ENCODE results near the gene LRP1.

LRP1 gene

DNA sequence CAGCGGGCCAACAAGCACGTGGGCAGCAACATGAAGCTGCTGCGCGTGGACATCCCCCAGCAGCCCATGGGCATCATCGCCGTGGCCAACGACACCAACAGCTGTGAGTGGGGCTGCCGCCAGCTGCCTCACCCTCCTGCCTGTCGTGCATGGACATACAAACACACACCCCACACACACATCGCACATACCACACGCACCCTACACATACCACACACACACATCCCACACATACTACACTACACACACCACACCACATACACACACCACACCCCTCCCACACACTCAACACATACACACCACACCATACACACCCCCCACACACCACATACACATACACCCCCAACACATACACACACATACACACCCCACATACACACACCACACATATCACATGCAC, 63.1 kb downstream of the LRP1 start:
- no peak overlapping the region for H3K4me3 ChIP-seq
- no peak for DNase-seq (ENCODE audit: low spot score in 2 of 2)
- H3K4me1 ChIP-seq, result no peaks in the 10 kb centered on the region
- H3K36me3 ChIP-seq (replicated peaks), result peaks cover 4% of the 10 kb centered on the region
- in situ Hi-C loops (cut with MboI; ENCODE audit: low sequenced_read_pairs), result no loop called here
- H3K27me3 ChIP-seq (ENCODE audit: low read depth), result no peaks in the 10 kb centered on the region
- no peaks in the 10 kb centered on the region for H3K9me3 ChIP-seq

- H3K4me1 ChIP-seq, result no peaks in the 10 kb centered on the region
- no peak overlapping the region for H3K4me3 ChIP-seq
- in situ Hi-C loops (cut with MboI; ENCODE audit: low sequenced_read_pairs), result no loop called here
- no peak for DNase-seq (ENCODE audit: low spot score in 2 of 2)
- H3K27me3 ChIP-seq (ENCODE audit: low read depth), result no peaks in the 10 kb centered on the region
- H3K9me3 ChIP-seq, result no peaks in the 10 kb centered on the region
- H3K36me3 ChIP-seq (replicated peaks), result no peaks in the 10 kb centered on the region; the same call in none of the 2 replicates
Measured at GRCh38 chr12:57192920-57193319, 64.6 kb downstream of the LRP1 start.

DNA sequence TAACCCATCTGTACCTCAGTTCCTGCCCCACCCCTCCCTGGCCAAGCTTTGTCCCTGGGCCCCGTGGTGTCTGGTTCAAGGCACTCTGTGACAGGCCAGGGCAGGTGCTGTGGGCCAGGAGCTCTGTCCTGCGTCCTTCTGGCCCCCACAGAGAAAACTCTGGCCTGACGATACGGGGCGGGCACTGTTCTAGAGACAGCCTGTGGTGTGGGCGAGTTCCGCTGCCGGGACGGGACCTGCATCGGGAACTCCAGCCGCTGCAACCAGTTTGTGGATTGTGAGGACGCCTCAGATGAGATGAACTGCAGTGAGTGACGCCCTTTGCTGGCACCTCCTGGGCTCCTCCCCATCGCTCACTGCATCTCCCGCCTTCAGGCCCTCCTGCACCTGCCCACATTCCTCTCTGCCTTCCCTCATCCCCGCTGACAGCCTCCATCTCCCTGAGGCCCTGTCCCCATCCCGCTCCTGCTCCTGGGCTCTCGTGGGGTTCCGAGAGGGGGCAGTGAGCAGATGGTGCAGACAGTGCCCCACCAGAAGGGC, 65.5 kb downstream of the LRP1 start:
- in situ Hi-C loops (cut with MboI; ENCODE audit: low sequenced_read_pairs), result no loop called here
- Histone ChIP-seq H3K4me1 (no peaks in the 10 kb centered on the region), H3K36me3 (replicated peaks) (peaks cover 4% of the 10 kb centered on the region), H3K4me3 (no peak overlapping the region), H3K27me3 (ENCODE audit: low read depth) (no peaks in the 10 kb centered on the region), H3K9me3 (no peaks in the 10 kb centered on the region)
- no peak for DNase-seq (ENCODE audit: low spot score in 2 of 2)

- no peak overlapping the region for H3K4me3 ChIP-seq
- peaks cover 4% of the 10 kb centered on the region for H3K36me3 ChIP-seq (replicated peaks)
- in situ Hi-C loops (cut with MboI; ENCODE audit: low sequenced_read_pairs), result no loop called here
- DNase-seq (ENCODE audit: low spot score in 2 of 2), result no peak
- H3K27me3 ChIP-seq (ENCODE audit: low read depth), result no peaks in the 10 kb centered on the region
- no peaks in the 10 kb centered on the region for H3K9me3 ChIP-seq
- H3K4me1 ChIP-seq, result no peaks in the 10 kb centered on the region
Measured at GRCh38 chr12:57194253-57194652, 66.0 kb downstream of the LRP1 start.

GRCh38 chr12:57195186-57195585, 66.9 kb downstream of the LRP1 start:
- DNase-seq (ENCODE audit: low spot score in 2 of 2), result no peak
- Histone ChIP-seq H3K36me3 (replicated peaks) (peaks cover 4% of the 10 kb centered on the region), H3K4me1 (no peaks in the 10 kb centered on the region), H3K27me3 (ENCODE audit: low read depth) (no peaks in the 10 kb centered on the region), H3K4me3 (no peak overlapping the region), H3K9me3 (no peaks in the 10 kb centered on the region)
- in situ Hi-C loops (cut with MboI; ENCODE audit: low sequenced_read_pairs), result no loop called here

DNA sequence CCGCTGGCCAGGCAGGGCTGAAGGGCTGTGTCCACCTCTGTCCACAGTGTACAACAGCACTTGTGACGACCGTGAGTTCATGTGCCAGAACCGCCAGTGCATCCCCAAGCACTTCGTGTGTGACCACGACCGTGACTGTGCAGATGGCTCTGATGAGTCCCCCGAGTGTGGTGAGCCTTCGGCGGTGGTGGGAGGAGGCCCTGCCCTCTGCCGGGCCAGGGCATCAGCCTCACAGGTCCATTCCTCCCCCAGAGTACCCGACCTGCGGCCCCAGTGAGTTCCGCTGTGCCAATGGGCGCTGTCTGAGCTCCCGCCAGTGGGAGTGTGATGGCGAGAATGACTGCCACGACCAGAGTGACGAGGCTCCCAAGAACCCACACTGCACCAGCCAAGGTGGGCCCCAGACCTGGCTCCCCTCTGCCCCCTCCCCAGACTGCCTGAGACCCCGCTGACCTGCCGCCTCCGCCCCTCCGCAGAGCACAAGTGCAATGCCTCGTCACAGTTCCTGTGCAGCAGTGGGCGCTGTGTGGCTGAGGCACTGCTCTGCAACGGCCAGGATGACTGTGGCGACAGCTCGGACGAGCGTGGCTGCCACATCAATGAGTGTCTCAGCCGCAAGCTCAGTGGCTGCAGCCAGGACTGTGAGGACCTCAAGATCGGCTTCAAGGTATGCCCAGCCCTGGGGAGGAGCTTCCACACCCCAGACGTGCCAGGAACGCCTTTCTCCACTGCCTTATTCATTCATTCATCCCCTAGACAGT, 67.5 kb downstream of the LRP1 start:
- DNase-seq (ENCODE audit: low spot score in 2 of 2), result no peak
- H3K4me3 ChIP-seq, result no peak overlapping the region
- H3K36me3 ChIP-seq (replicated peaks), result peaks cover 4% of the 10 kb centered on the region
- no peaks in the 10 kb centered on the region for H3K27me3 ChIP-seq (ENCODE audit: low read depth)
- H3K9me3 ChIP-seq, result no peaks in the 10 kb centered on the region
- no peaks in the 10 kb centered on the region for H3K4me1 ChIP-seq
- in situ Hi-C loops (cut with MboI; ENCODE audit: low sequenced_read_pairs), result no loop called here

GRCh38 chr12:57196439-57196838, 68.2 kb downstream of the LRP1 start:
- no peak for DNase-seq (ENCODE audit: low spot score in 2 of 2)
- in situ Hi-C loops (cut with MboI; ENCODE audit: low sequenced_read_pairs), result no loop called here
- no peak overlapping the region for H3K4me3 ChIP-seq
- H3K36me3 ChIP-seq (replicated peaks), result peaks cover 4% of the 10 kb centered on the region
- no peaks in the 10 kb centered on the region for H3K9me3 ChIP-seq
- no peaks in the 10 kb centered on the region for H3K27me3 ChIP-seq (ENCODE audit: low read depth)
- H3K4me1 ChIP-seq, result no peaks in the 10 kb centered on the region

DNA sequence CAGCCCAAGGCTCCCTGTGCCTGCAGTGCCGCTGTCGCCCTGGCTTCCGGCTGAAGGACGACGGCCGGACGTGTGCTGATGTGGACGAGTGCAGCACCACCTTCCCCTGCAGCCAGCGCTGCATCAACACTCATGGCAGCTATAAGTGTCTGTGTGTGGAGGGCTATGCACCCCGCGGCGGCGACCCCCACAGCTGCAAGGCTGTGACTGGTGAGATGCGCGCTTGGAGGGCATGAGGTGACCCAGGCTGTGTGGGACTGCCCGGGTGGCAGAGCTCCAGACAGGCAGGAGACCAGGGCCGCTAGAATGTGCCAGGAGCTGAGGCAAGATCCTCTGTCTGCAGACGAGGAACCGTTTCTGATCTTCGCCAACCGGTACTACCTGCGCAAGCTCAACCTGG, 68.7 kb downstream of the LRP1 start:
- Histone ChIP-seq H3K27me3 (ENCODE audit: low read depth) (no peaks in the 10 kb centered on the region), H3K36me3 (replicated peaks) (peaks cover 4% of the 10 kb centered on the region), H3K4me1 (no peaks in the 10 kb centered on the region), H3K4me3 (no peak overlapping the region), H3K9me3 (no peaks in the 10 kb centered on the region)
- no peak for DNase-seq (ENCODE audit: low spot score in 2 of 2)
- in situ Hi-C loops (cut with MboI; ENCODE audit: low sequenced_read_pairs), result no loop called here

DNA sequence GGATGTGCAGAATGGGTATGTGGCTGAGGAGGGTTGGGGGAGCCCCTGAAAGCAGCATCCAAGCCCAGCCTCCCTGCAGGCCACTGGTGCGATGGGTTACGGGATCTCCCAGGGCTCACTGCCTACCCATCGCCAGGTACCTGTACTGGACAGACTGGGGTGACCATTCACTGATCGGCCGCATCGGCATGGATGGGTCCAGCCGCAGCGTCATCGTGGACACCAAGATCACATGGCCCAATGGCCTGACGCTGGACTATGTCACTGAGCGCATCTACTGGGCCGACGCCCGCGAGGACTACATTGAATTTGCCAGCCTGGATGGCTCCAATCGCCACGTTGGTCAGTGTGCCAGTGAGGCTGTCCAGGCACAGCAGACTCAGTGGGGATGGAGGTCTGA, 70.0 kb downstream of the LRP1 start:
- H3K9me3 ChIP-seq, result no peaks in the 10 kb centered on the region
- no peak overlapping the region for H3K4me3 ChIP-seq
- peaks cover 4% of the 10 kb centered on the region for H3K36me3 ChIP-seq (replicated peaks)
- no peaks in the 10 kb centered on the region for H3K4me1 ChIP-seq
- DNase-seq (ENCODE audit: low spot score in 2 of 2), result no peak
- H3K27me3 ChIP-seq (ENCODE audit: low read depth), result no peaks in the 10 kb centered on the region
- in situ Hi-C loops (cut with MboI; ENCODE audit: low sequenced_read_pairs), result no loop called here

- Histone ChIP-seq H3K36me3 (replicated peaks) (peaks cover 4% of the 10 kb centered on the region), H3K4me1 (no peaks in the 10 kb centered on the region), H3K27me3 (ENCODE audit: low read depth) (no peaks in the 10 kb centered on the region), H3K9me3 (no peaks in the 10 kb centered on the region), H3K4me3 (no peak overlapping the region)
- DNase-seq (ENCODE audit: low spot score in 2 of 2), result no peak
- in situ Hi-C loops (cut with MboI; ENCODE audit: low sequenced_read_pairs), result no loop called here
Measured at GRCh38 chr12:57199191-57199590, 70.9 kb downstream of the LRP1 start.

GRCh38 chr12:57200497-57200896, 72.2 kb downstream of the LRP1 start:
- Histone ChIP-seq H3K36me3 (replicated peaks) (peaks cover 4% of the 10 kb centered on the region), H3K9me3 (no peaks in the 10 kb centered on the region), H3K27me3 (ENCODE audit: low read depth) (no peaks in the 10 kb centered on the region), H3K4me1 (no peaks in the 10 kb centered on the region), H3K4me3 (no peak overlapping the region)
- in situ Hi-C loops (cut with MboI; ENCODE audit: low sequenced_read_pairs), result no loop called here
- DNase-seq (ENCODE audit: low spot score in 2 of 2), result no peak

- no peaks in the 10 kb centered on the region for H3K27me3 ChIP-seq (ENCODE audit: low read depth)
- H3K4me1 ChIP-seq, result no peaks in the 10 kb centered on the region
- DNase-seq (ENCODE audit: low spot score in 2 of 2), result no peak
- H3K4me3 ChIP-seq, result no peak overlapping the region
- in situ Hi-C loops (cut with MboI; ENCODE audit: low sequenced_read_pairs), result no loop called here
- peaks cover 4% of the 10 kb centered on the region for H3K36me3 ChIP-seq (replicated peaks)
- H3K9me3 ChIP-seq, result no peaks in the 10 kb centered on the region
Measured at GRCh38 chr12:57201219-57201618, 72.9 kb downstream of the LRP1 start.

DNA sequence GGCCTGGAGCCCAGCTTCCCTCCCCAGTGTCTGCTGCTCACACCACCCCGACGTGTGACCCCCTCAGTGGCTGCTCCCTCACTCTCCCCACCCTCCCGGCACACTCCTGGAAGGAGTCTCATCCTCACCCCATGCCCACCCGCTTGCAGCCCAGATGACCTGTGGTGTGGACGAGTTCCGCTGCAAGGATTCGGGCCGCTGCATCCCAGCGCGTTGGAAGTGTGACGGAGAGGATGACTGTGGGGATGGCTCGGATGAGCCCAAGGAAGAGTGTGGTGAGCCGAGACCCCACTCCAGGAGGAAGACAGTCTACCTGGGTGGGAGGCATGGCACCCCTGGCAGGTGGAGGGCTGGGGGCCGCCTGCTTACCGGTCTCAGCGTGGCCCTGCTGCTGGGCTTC, 73.3 kb downstream of the LRP1 start:
- H3K9me3 ChIP-seq, result no peaks in the 10 kb centered on the region
- DNase-seq (ENCODE audit: low spot score in 2 of 2), result no peak
- no peak overlapping the region for H3K4me3 ChIP-seq
- H3K36me3 ChIP-seq (replicated peaks), result peaks cover 4% of the 10 kb centered on the region
- no peaks in the 10 kb centered on the region for H3K27me3 ChIP-seq (ENCODE audit: low read depth)
- in situ Hi-C loops (cut with MboI; ENCODE audit: low sequenced_read_pairs), result no loop called here
- H3K4me1 ChIP-seq, result no peaks in the 10 kb centered on the region

- no peaks in the 10 kb centered on the region for H3K27me3 ChIP-seq (ENCODE audit: low read depth)
- no peaks in the 10 kb centered on the region for H3K9me3 ChIP-seq
- DNase-seq (ENCODE audit: low spot score in 2 of 2), result no peak
- in situ Hi-C loops (cut with MboI; ENCODE audit: low sequenced_read_pairs), result no loop called here
- H3K4me3 ChIP-seq, result no peak overlapping the region
- H3K36me3 ChIP-seq (replicated peaks), result peaks cover 4% of the 10 kb centered on the region
- no peaks in the 10 kb centered on the region for H3K4me1 ChIP-seq
Measured at GRCh38 chr12:57202321-57202720, 74.0 kb downstream of the LRP1 start.

DNA sequence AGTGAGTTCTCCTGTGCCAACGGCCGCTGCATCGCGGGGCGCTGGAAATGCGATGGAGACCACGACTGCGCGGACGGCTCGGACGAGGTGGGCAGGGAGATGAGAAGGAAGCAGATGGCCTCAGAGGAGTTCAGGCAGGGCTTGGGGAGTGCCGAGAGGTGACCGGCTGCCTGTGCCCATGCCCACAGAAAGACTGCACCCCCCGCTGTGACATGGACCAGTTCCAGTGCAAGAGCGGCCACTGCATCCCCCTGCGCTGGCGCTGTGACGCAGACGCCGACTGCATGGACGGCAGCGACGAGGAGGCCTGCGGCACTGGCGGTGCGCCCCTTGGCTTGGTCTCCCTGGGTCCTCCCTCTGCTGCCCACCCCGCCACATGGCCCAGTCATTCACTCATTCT, 74.9 kb downstream of the LRP1 start:
- Histone ChIP-seq H3K27me3 (ENCODE audit: low read depth) (no peaks in the 10 kb centered on the region), H3K36me3 (replicated peaks) (peaks cover 3% of the 10 kb centered on the region), H3K4me3 (no peak overlapping the region), H3K9me3 (no peaks in the 10 kb centered on the region), H3K4me1 (no peaks in the 10 kb centered on the region)
- in situ Hi-C loops (cut with MboI; ENCODE audit: low sequenced_read_pairs), result no loop called here
- DNase-seq (ENCODE audit: low spot score in 2 of 2), result no peak

Measured in HAP-1 (cell line).